WTC11 (cell line): Measurements from ENCODE around the gene ZKSCAN3. TPM values are rescaled to one million over a fixed set of nuclear protein-coding genes. Genes with fewer than 3 reads are reported as not detected.

Experiments used
- ATAC-seq: fragments of 200-7000 bp; cut with Tn5 transposase; 2 replicates; pipeline ENCODE4 v1.10.0; 2021; ENCODE audit warnings: mild to moderate bottlenecking, moderate library complexity
- CTCF ChIA-PET: fragments of 300-600 bp; sonication (Branson Sonifier 250); formaldehyde crosslinking; loops from one replicate; lab custom pipeline; 2021; ENCODE audit warnings: antibody characterized with exemption; lab: Charles Lee
- POLR2A ChIA-PET: fragments of 350-600 bp; sonication (Branson Sonifier 250); formaldehyde crosslinking; loops from one replicate; lab custom pipeline; 2021; ENCODE audit warnings: antibody characterized with exemption; lab: Charles Lee
- DNase-seq: peaks from one replicate; pipeline ENCODE4 v3.0.0; 2021; ENCODE audit warnings: low spot score
- H3K27ac Mint-ChIP-seq: 2 replicates; pipeline ENCODE4 v1.8.0; 2021; ENCODE audit warnings: mixed read lengths
- H3K27me3 Mint-ChIP-seq: 2 replicates; pipeline ENCODE4 v1.8.0; 2021; ENCODE audit warnings: low read depth, mild to moderate bottlenecking, moderate library complexity, mixed read lengths
- H3K36me3 Mint-ChIP-seq: 2 replicates; pipeline ENCODE4 v1.8.0; 2021; ENCODE audit warnings: mixed read lengths
- H3K4me1 Mint-ChIP-seq: 2 replicates; pipeline ENCODE4 v1.8.0; 2022; ENCODE audit warnings: mixed read lengths
- H3K4me3 Mint-ChIP-seq: 2 replicates; pipeline ENCODE4 v1.8.0; 2021; ENCODE audit warnings: mild to moderate bottlenecking, moderate library complexity, mixed read lengths
- H3K9me3 Mint-ChIP-seq: 2 replicates; pipeline ENCODE4 v1.8.0; 2021; ENCODE audit warnings: mixed read lengths
- CREM ChIP-seq: sonication (generic); formaldehyde crosslinking; IDR thresholded peaks from 2 replicates; pipeline ENCODE4 v1.8.1; 2022; ENCODE audit warnings: mild to moderate bottlenecking, missing genetic modification reagents, moderate library complexity
- E2F5 ChIP-seq: sonication (generic); formaldehyde crosslinking; IDR thresholded peaks from 2 replicates; pipeline ENCODE4 v1.8.1; 2022; ENCODE audit warnings: mild to moderate bottlenecking, moderate library complexity, missing genetic modification reagents
- ETV6 ChIP-seq: sonication (generic); formaldehyde crosslinking; IDR thresholded peaks from 2 replicates; pipeline ENCODE4 v1.8.1; 2022; ENCODE audit warnings: mild to moderate bottlenecking, missing genetic modification reagents
- FOXJ3 ChIP-seq: sonication (generic); formaldehyde crosslinking; IDR thresholded peaks from 2 replicates; pipeline ENCODE4 v1.9.0; 2021; ENCODE audit warnings: missing genetic modification reagents, mild to moderate bottlenecking, borderline replicate concordance
- GRHL2 ChIP-seq: fragments of 250-450 bp; sonication (Bioruptor Pico); IDR thresholded peaks from 2 replicates; pipeline ENCODE4 v1.8.0; 2022; ENCODE audit warnings: mild to moderate bottlenecking, moderate library complexity; ENCODE audit not compliant: insufficient replicate concordance, severe bottlenecking
- IRF2 ChIP-seq: sonication (generic); formaldehyde crosslinking; IDR thresholded peaks from 2 replicates; pipeline ENCODE4 v1.8.0; 2022; ENCODE audit warnings: low read depth, missing genetic modification reagents, borderline replicate concordance
- MYBL2 ChIP-seq: sonication (generic); formaldehyde crosslinking; IDR thresholded peaks from 2 replicates; pipeline ENCODE4 v1.8.1; 2023; ENCODE audit warnings: mild to moderate bottlenecking, moderate library complexity, missing genetic modification reagents
- NFATC4 ChIP-seq: fragments of 250-450 bp; sonication (Bioruptor Pico); IDR thresholded peaks from 2 replicates; pipeline ENCODE4 v1.9.0; 2021; ENCODE audit warnings: mild to moderate bottlenecking
- OVOL2 ChIP-seq: fragments of 250-450 bp; sonication (Bioruptor Pico); IDR thresholded peaks from 2 replicates; pipeline ENCODE4 v1.9.0; 2021; ENCODE audit warnings: mild to moderate bottlenecking, borderline replicate concordance
- SMAD4 ChIP-seq: sonication (generic); formaldehyde crosslinking; IDR thresholded peaks from 2 replicates; pipeline ENCODE4 v1.8.0; 2022; ENCODE audit warnings: mild to moderate bottlenecking, missing genetic modification reagents
- USF1 ChIP-seq: sonication (generic); formaldehyde crosslinking; IDR thresholded peaks from 2 replicates; pipeline ENCODE4 v1.8.0; 2022; ENCODE audit warnings: mild to moderate bottlenecking, missing genetic modification reagents
- ZBTB21 ChIP-seq: sonication (generic); formaldehyde crosslinking; IDR thresholded peaks from 2 replicates; pipeline ENCODE4 v1.8.1; 2023; ENCODE audit warnings: mild to moderate bottlenecking, missing genetic modification reagents, borderline replicate concordance
- ZNF121 ChIP-seq: sonication (generic); formaldehyde crosslinking; IDR thresholded peaks from 2 replicates; pipeline ENCODE4 v1.8.0; 2023; ENCODE audit warnings: missing genetic modification reagents
- ZNF263 ChIP-seq: sonication (generic); formaldehyde crosslinking; IDR thresholded peaks from 2 replicates; pipeline ENCODE4 v1.8.1; 2022; ENCODE audit warnings: low read depth, mild to moderate bottlenecking, moderate library complexity, missing genetic modification reagents
- total RNA-seq: library from RNA; stranded (reverse); gene quantifications from 3 replicates; pipeline ENCODE4 v1.2.3, GENCODE V29; 2021
- TF ChIP-seq, protein P1 (sequence below): sonication (generic); formaldehyde crosslinking; IDR thresholded peaks from 2 replicates; pipeline ENCODE4 v1.8.1; 2022; ENCODE audit warnings: mild to moderate bottlenecking, missing genetic modification reagents, moderate library complexity, borderline replicate concordance
- TF ChIP-seq, protein P2 (sequence below): sonication (generic); formaldehyde crosslinking; IDR thresholded peaks from 2 replicates; pipeline ENCODE4 v1.8.1; 2023; ENCODE audit warnings: mild to moderate bottlenecking, missing genetic modification reagents
- TF ChIP-seq, protein P3 (sequence below): sonication (generic); formaldehyde crosslinking; IDR thresholded peaks from 2 replicates; pipeline ENCODE4 v1.8.1; 2023; ENCODE audit warnings: mild to moderate bottlenecking, missing genetic modification reagents, moderate library complexity
- TF ChIP-seq, protein P4 (sequence below): fragments of 250-450 bp; sonication (Bioruptor Pico); IDR thresholded peaks from 2 replicates; pipeline ENCODE4 v1.9.0; 2021; ENCODE audit warnings: mild to moderate bottlenecking, borderline replicate concordance
- TF ChIP-seq, protein P5 (sequence below): sonication (generic); formaldehyde crosslinking; IDR thresholded peaks from 2 replicates; pipeline ENCODE4 v1.8.0; 2022; ENCODE audit warnings: mild to moderate bottlenecking, missing genetic modification reagents

Gene ZKSCAN3
- total RNA-seq, 1 experiment from 2014 or later = 5.4 TPM

GRCh38 chr6:28383235-28384142, 33.7 kb downstream of the ZKSCAN3 start (continued):
- TF ChIP-seq USF1 (CRISPR knock-in tag) = peak; percentile 83
- TF ChIP-seq ZNF121 (CRISPR knock-in tag) = no peak
- TF ChIP-seq CREM (CRISPR knock-in tag) = peak; percentile 56; the same call in 1 of the 2 replicates

DNA sequence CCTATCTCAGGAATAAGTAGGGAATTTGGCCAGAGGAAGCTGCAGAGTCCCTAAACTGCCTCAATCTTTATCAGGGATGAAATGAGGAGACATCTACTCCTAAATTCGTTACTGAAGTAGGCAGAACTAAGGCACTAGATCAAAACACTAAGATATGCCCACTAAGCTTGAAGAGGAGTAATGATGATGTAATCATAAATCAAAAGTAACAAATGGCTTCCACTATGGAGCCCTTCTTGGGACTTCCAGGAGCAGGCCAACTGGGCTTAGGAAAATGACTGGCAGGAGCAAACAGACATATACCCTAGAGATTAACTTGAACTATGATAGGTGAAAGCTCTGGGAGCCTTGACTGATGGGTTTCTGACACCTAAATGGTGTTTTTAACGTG, 34.4 kb downstream of the ZKSCAN3 start:
- POLR2A ChIA-PET = interaction anchor here (0.9 to 1.8 kb wide), 10 partner anchors 15 to 546 kb away, joined by 3 to 14 read pairs (median 4); partner anchors contain the start of genes PGBD1, ZKSCAN4, ZSCAN12 and ZSCAN26
- H3K9me3 Mint-ChIP-seq = no peaks in the 10 kb centered on the region
- ATAC-seq = no peak
- no peak for DNase-seq
- TF ChIP-seq ETV6 (no peak), USF1 (CRISPR knock-in tag) (no peak), ZNF263 (no peak), FOXJ3 (no peak), E2F5 (CRISPR knock-in tag) (no peak), MYBL2 (no peak), ZBTB21 (CRISPR knock-in tag) (no peak), SMAD4 (CRISPR knock-in tag) (no peak), GRHL2 (no peak)
- TF ChIP-seq, protein P1, sequence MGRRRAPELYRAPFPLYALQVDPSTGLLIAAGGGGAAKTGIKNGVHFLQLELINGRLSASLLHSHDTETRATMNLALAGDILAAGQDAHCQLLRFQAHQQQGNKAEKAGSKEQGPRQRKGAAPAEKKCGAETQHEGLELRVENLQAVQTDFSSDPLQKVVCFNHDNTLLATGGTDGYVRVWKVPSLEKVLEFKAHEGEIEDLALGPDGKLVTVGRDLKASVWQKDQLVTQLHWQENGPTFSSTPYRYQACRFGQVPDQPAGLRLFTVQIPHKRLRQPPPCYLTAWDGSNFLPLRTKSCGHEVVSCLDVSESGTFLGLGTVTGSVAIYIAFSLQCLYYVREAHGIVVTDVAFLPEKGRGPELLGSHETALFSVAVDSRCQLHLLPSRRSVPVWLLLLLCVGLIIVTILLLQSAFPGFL (CRISPR knock-in tag) = no peak
- TF ChIP-seq, protein P2, sequence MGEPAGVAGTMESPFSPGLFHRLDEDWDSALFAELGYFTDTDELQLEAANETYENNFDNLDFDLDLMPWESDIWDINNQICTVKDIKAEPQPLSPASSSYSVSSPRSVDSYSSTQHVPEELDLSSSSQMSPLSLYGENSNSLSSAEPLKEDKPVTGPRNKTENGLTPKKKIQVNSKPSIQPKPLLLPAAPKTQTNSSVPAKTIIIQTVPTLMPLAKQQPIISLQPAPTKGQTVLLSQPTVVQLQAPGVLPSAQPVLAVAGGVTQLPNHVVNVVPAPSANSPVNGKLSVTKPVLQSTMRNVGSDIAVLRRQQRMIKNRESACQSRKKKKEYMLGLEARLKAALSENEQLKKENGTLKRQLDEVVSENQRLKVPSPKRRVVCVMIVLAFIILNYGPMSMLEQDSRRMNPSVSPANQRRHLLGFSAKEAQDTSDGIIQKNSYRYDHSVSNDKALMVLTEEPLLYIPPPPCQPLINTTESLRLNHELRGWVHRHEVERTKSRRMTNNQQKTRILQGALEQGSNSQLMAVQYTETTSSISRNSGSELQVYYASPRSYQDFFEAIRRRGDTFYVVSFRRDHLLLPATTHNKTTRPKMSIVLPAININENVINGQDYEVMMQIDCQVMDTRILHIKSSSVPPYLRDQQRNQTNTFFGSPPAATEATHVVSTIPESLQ = no peak
- H3K27ac Mint-ChIP-seq = peak overlapping the region; percentile 98
- CTCF ChIA-PET = interaction anchor here (0.6 to 3.3 kb wide), 15 partner anchors 9 to 438 kb away, joined by 3 to 47 read pairs (median 7); partner anchors contain the start of genes ZKSCAN4, ZKSCAN8, ZSCAN12 and ZSCAN26
- H3K4me3 Mint-ChIP-seq = peak overlapping the region; percentile 76; the same call in 1 of the 2 replicates
- H3K36me3 Mint-ChIP-seq = peaks cover 42% of the 10 kb centered on the region
- no peaks in the 10 kb centered on the region for H3K27me3 Mint-ChIP-seq
- H3K4me1 Mint-ChIP-seq = peaks cover 26% of the 10 kb centered on the region

DNA sequence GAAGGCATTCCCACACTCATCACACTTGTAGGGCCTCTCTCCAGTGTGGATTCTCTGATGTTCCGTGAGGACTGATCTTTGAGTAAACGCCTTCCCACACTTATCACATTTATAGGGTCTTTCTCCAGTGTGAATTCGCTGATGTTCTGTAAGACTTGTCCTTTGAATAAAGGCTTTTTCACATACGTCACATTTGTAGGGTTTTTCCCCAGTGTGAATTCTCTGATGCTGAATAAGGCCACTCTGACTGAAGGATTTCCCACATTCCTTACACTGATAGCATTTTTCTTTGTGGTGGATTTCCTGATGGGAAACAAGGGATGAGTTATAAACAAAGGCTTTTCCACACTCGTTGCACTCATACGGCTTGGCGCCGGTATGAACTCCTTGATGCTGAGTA, 40.9 kb downstream of the ZKSCAN3 start:
- Mint-ChIP-seq H3K4me1 (peaks cover 12% of the 10 kb centered on the region), H3K4me3 (no peak overlapping the region), H3K27ac (no peak overlapping the region), H3K9me3 (no peaks in the 10 kb centered on the region), H3K36me3 (peaks cover 56% of the 10 kb centered on the region), H3K27me3 (no peaks in the 10 kb centered on the region)
- no peak for DNase-seq
- ChIA-PET POLR2A (no interaction called here), CTCF (no interaction called here)
- ATAC-seq = no peak
- TF ChIP-seq SMAD4 (CRISPR knock-in tag) (no peak), ZNF121 (CRISPR knock-in tag) (no peak), OVOL2 (CRISPR knock-in tag) (no peak), NFATC4 (CRISPR knock-in tag) (no peak), IRF2 (CRISPR knock-in tag) (no peak), FOXJ3 (no peak)
- TF ChIP-seq, protein P3, sequence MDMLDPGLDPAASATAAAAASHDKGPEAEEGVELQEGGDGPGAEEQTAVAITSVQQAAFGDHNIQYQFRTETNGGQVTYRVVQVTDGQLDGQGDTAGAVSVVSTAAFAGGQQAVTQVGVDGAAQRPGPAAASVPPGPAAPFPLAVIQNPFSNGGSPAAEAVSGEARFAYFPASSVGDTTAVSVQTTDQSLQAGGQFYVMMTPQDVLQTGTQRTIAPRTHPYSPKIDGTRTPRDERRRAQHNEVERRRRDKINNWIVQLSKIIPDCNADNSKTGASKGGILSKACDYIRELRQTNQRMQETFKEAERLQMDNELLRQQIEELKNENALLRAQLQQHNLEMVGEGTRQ = no peak
- TF ChIP-seq, protein P4, sequence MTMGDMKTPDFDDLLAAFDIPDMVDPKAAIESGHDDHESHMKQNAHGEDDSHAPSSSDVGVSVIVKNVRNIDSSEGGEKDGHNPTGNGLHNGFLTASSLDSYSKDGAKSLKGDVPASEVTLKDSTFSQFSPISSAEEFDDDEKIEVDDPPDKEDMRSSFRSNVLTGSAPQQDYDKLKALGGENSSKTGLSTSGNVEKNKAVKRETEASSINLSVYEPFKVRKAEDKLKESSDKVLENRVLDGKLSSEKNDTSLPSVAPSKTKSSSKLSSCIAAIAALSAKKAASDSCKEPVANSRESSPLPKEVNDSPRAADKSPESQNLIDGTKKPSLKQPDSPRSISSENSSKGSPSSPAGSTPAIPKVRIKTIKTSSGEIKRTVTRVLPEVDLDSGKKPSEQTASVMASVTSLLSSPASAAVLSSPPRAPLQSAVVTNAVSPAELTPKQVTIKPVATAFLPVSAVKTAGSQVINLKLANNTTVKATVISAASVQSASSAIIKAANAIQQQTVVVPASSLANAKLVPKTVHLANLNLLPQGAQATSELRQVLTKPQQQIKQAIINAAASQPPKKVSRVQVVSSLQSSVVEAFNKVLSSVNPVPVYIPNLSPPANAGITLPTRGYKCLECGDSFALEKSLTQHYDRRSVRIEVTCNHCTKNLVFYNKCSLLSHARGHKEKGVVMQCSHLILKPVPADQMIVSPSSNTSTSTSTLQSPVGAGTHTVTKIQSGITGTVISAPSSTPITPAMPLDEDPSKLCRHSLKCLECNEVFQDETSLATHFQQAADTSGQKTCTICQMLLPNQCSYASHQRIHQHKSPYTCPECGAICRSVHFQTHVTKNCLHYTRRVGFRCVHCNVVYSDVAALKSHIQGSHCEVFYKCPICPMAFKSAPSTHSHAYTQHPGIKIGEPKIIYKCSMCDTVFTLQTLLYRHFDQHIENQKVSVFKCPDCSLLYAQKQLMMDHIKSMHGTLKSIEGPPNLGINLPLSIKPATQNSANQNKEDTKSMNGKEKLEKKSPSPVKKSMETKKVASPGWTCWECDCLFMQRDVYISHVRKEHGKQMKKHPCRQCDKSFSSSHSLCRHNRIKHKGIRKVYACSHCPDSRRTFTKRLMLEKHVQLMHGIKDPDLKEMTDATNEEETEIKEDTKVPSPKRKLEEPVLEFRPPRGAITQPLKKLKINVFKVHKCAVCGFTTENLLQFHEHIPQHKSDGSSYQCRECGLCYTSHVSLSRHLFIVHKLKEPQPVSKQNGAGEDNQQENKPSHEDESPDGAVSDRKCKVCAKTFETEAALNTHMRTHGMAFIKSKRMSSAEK (CRISPR knock-in tag) = no peak
- TF ChIP-seq, protein P5, sequence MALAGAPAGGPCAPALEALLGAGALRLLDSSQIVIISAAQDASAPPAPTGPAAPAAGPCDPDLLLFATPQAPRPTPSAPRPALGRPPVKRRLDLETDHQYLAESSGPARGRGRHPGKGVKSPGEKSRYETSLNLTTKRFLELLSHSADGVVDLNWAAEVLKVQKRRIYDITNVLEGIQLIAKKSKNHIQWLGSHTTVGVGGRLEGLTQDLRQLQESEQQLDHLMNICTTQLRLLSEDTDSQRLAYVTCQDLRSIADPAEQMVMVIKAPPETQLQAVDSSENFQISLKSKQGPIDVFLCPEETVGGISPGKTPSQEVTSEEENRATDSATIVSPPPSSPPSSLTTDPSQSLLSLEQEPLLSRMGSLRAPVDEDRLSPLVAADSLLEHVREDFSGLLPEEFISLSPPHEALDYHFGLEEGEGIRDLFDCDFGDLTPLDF (CRISPR knock-in tag) = no peak
